HG02571 (cell line): ENCODE results near the gene EIF5A2.
A peak's percentile ranks its signal among the peaks of the same experiment; 100 is the strongest.
"Not testable (repeated sequence)": the region's sequence is repeated elsewhere in the genome, so short reads cannot be mapped to it uniquely, and the experiment has no call there.

Source experiments
- ATAC-seq: cut with Tn5 transposase; IDR thresholded peaks from one replicate; pipeline ENCODE4 v1.9.1; 2021; ENCODE audit warnings: mild to moderate bottlenecking, moderate library complexity; ENCODE audit not compliant: unreplicated experiment

Gene EIF5A2

DNA sequence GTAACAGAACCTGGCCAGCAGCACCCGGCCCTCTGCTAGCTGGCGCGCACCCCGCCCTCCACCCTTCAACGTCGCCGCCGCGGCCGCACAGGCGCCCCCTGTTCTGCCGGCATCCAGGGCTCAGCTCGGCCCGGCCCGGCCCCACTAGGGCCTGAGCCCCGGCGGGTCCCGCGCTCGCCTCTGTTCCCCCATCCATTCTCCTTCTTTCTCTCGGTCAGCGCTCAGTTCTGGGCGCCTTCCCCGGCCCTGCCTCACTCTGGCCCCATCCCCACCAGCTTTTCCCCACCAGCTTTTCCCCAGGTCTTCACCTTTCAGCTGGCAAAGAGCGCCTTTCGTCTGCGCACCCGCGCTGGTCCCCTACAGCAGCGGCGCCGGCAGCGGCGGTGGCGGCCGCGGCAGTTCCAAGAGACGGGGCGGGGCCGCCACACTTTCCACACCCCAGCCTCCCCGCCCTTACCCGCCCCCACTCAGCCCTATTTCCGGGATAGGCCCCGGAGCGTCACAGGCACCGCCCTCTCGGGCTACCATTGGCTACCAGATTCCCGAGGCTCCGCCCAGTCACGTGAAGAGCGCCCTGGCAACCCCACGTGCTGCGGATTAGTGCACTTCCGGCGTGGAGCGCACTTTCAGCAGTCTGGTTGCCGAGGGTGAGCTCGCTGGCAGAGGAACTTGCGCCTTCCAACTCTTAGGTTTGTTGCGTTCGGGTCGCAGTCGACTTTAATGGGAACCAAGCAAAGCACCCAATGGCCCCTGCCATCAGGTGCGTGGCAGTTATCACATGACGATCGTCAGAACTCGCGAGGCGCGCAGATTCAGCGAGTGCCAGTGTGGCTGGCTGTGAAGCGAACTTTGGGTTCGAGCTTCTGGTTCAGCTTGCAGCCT lies at the start of gene EIF5A2:
EIF5A2 (minus strand) TSS at position 403 of the 882 bp plus-strand sequence. CDS start 831 bp downstream, outside the sequence.
- peak; percentile 93 for ATAC-seq

GRCh38 chr3:170956647-170957046 lies 48.2 kb upstream of the EIF5A2 start:
- ATAC-seq, result no peak

DNA sequence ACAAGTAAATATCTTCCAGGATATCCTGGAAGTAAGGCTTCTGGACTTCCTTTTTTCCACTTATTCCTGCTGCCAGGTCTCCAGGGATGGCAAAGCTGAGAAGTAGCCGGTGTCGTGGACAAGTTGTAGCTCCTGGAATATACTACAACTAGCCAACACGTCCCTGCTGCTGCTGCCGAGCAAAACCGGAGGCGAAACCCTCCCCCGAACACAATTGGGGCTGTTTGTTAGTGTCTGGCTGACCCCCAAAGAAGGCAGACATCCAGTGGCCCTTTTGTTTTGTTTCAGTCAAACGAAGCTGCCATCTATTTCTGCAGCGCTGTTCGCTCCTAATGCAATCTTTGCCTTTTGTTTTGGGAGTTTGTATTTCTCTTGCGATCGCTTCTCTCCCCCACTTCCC lies 45.3 kb upstream of the EIF5A2 start:
- no peak for ATAC-seq

GRCh38 chr3:170953229-170953628 lies 44.8 kb upstream of the EIF5A2 start:
- ATAC-seq, result no peak

DNA sequence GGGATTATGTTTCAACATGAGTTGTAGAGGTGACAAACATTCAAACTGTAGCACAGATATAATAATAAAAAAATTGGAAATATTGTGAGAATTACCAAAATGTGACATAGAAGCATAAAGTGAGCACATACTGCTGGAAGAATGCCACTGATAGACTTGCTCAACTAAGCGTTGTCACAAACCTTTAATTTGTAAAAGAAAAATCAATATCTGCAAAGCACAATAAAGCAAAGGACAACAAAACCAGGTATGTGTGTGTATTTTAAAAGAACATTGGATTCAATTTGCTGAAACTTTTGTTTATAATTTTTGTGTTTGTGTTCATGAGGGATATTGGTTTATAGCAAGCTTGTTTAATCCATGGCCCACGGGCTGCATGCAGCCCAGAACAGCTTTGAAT lies 40.8 kb upstream of the EIF5A2 start:
- no peak for ATAC-seq

- no peak for ATAC-seq
Observed at GRCh38 chr3:170947018-170947769, 38.8 kb upstream of the EIF5A2 start.

- ATAC-seq, result no peak
Observed at GRCh38 chr3:170942011-170942410, 33.6 kb upstream of the EIF5A2 start.

DNA sequence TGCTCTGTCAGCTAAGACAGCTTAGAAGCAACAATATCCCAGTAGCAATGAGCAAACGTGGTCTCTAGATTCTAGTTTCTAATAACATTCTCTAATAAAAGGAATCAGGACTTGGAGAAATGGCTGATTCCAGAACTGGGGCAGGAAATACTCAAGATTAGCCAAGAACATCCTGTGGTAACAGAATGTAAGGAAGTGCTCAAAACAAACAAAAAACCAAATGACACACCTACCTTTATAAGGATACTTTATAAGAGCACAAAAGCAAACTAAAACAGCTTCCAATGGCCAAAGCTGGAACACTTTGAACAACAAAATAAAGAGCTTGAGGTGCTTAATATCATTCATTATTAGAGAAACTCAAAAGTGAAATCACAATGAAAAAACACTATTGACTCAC lies 33.1 kb upstream of the EIF5A2 start:
- ATAC-seq, result no peak

DNA sequence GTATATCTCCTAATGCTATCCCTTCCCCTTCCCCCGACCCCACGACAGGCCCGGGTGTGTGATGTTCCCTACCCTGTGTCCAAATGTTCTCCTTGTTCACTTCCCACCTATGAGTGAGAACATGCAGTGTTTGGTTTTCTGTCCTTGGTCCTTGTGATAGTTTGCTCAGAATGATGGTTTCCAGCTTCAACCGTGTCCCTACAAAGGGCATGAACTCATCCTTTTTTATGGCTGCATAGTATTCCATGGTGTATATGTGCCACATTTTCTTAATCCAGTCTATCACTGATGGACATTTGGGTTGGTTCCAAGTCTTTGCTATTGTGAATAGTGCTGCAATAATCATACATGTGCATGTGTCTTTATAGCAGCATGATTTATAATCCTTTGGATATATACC lies 24.6 kb upstream of the EIF5A2 start:
- ATAC-seq, result not testable (repeated sequence)

GRCh38 chr3:170923553-170923952 lies 15.1 kb upstream of the EIF5A2 start:
- not testable (repeated sequence) for ATAC-seq

DNA sequence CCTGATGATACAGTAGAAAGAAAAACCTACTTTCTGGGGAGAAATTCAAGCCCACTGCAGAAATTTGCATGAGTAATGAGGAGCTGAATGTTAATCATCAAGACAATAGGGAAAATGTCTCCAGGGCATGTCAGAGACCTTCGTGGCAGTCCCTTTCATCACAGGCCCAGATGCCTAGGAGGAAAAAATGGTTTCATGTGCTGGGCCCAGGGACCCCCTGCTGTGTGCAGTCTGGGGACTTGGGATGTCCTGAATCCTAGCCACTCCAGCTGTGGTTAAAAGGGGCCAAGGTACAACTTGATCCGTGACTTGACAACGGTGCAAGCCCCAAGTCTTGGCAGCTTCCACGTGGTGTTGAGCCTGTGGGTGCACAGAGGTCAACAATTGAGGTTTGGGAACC lies 10.3 kb upstream of the EIF5A2 start:
- ATAC-seq, result no peak

DNA sequence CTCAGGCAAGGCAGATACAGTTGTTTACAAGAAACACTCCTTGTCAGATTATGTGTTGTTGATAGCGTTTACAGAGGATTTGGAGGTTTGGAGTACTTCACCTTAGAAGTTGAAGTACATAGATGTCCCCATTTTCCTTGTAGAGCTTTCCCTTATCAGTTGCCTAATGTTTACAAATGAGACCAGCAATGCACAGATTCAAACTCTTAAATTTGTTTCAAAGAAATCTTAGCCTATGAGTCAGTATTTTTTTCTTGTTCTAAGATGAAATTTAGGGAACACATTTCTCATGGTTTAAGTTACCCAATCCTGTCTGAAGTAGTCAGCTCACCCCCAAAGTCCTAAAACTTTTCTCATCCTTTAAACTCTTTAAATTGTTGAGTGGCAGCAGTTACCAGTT lies 6.3 kb upstream of the EIF5A2 start:
- ATAC-seq, result no peak

DNA sequence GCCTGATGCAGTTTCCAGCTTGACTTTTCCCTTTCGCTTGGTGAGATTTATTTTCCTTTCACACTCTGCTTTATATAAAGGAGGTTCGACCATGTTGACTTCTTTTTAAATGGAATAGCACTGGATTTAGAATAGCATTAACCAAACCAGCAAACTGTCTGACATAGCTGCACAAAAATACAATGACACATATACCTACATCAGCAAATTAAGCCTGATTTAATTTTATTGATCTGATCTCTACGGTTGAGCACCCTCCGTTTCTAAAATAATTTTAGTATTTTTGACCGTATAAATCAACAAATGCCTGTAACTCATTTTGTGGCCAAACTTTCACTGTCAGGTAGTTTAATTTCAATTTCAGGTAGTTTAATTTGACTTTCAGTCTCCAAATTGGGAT lies 5.8 kb upstream of the EIF5A2 start:
- no peak for ATAC-seq

DNA sequence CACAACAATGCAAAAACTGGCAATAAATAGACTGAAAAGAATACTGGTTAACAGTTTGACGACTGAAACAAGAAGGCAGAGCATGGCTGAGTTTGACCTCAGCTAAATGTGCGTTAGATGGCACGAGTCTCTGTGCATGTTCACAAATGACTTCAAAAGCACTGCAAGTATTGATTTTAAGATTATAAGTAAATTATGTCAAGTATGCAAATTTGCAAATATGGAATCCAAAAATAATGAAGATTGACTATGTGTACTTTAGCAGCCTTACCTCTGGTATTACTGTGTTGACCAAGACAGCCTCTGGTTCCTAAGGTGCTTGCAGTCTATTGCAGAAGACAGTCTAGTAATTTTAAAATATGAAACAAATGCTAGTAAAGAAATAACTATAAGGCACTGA lies 2.6 kb upstream of the EIF5A2 start:
- no peak for ATAC-seq

DNA sequence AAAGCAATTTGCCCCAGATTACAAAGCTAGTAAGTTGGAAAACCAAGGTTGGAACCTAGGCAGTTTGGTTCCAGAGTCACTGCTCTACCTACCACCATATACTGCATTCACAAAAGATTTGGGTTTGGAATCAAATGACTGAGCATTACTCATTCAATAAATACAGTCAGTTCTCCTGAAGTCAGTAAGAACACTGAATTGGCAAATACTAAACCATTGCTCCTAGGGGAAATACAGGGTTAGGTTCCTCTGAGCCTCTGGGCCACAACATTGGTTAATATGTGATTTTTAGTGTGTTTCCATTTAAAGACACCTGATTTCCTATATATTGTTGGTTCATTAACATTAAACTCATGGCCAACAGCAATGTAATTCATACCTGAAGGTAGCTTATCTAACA lies 2.1 kb upstream of the EIF5A2 start:
- ATAC-seq, result no peak

DNA sequence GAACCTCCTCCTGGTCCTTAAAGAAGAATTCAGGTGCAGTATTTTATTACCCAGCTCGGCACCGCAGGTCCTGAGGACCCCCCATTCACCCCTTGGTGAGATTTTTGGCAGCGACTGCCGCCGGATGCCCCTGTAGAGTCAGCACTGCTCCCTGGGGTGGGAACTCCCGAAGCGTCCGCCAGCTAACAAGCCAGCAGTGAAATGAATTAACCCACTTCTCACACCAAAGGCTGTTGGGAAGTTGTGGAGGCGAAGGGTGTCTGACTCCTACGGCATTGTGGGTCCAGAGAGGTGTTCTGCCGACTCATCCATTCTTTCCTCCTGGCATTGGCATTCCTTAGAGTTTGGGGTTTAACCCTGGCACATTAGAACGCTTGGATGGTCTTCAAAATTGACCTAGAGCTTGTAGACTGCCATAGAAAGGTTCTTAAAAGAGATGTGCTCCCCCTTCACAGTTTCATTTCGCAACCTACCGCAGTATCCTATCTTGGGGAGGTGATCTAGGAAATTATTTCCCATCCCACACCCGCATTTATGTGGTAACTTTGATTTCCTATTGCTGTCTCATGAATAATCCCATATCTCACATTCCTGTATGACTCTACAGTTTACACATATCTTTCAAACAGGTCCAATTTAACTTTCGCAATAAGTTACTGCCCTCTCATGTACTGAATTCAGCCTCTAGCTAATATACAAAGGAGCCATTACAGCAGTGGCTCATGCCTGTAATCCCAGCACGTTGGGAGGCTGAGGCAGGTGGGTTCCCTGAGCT lies 879 bp upstream of the EIF5A2 start:
- no peak for ATAC-seq

DNA sequence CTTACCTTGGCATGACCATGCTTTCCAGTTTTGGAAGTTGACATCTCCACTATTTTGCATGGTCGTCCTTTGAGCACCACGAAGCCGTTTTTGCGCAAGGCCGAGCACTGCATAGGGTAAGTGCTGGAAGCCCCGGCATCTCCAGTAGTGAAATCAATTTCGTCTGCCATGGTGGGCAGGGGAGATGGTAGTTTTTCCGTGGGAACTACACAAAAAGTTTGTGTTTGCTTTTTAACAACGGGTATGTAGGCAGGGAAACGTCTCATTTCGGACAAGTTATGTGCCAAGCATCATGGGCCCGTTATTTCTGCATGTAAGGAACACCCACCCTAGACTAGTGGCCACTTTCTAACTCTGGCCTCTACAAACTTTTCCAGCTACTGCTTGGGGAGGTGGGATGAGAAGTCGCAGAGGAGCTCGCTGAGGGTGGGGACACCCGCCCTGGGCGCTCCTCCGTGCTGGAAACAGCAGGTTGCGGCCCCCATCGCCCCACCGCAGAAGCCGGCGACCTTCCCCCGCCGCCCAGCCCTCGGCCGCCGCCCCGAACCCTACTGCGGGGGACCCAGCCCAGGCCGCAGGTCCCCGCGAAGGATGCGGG lies 701 bp downstream of the EIF5A2 start:
- no peak for ATAC-seq

GRCh38 chr3:170905862-170906261 lies 2.6 kb downstream of the EIF5A2 start:
- ATAC-seq, result no peak

- ATAC-seq, result no peak
Observed at GRCh38 chr3:170903123-170903522, 5.3 kb downstream of the EIF5A2 start.

DNA sequence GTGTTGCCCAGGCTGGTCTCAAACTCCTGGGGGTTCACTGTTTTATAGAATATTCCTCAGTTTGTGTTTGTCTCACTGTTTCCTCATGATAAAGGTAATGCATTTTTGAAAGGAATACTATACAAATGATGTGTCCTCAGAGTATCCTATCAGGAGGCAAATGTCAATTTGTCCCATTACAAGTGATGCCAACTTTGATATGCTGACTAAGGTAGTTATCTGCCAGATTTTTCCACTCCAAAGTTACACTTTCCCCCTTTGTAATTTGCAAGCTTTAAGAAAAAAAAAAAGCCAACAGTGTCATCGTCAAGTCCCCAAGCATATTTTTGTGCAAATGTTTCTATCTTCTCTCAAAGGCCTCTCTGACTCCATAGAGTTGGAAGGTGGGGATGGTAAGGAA lies 9.0 kb downstream of the EIF5A2 start:
- no peak for ATAC-seq

- ATAC-seq, result no peak
Observed at GRCh38 chr3:170897978-170898377, 10.5 kb downstream of the EIF5A2 start.
